HG03565 (cell line): ENCODE data around the gene FAM98B.
"Not testable (repeated sequence)": the region's sequence is repeated elsewhere in the genome, so short reads cannot be mapped to it uniquely, and the experiment has no call there.

ENCODE experiments used
- ATAC-seq: cut with Tn5 transposase; IDR thresholded peaks from one replicate; pipeline ENCODE4 v1.9.1; 2021; ENCODE audit warnings: mild to moderate bottlenecking, moderate library complexity; ENCODE audit not compliant: unreplicated experiment

The FAM98B gene

DNA sequence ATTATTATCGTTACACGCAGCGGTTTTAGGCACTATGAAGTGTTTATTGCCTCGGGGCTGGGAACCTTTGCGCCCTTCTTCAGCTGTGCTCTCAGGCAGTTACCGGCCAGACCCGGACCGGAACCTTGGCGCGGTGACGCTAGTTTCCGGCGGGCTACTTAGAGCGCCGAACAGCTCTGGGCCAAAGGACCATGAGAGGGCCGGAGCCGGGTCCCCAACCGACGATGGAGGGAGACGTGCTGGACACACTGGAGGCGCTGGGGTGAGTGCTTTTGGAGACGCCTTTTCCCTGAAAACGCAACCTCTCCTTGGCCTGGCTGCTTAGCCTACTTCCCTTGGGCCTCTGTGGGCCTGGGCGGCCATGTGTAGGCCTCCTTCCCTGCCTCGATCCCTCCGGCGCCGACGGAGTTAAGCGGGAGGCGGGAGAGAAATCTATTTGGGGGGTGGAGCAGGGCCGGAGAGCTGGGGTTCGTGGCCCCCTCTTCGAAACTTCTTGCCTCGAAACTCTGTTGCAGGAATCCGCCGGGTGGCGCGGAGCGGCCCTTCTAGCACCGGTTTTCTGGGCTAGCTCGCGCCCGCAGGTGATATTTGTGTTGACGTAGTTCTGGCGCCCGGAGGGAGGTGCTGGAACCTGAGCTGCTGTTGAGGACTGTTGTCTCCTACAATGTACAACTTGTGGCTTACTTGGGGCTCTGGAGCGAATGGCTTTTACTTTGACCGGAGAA, at the start of gene FAM98B:
Gene FAM98B (plus strand): TSS at position 157 of the 725 bp plus-strand sequence. CDS start 35 bp downstream, at position 192.
- peak; percentile 83 for ATAC-seq

- ATAC-seq, result no peak
These were observed 47.5 kb upstream of the FAM98B start for GRCh38 chr15:38406436-38406835.

- ATAC-seq, result no peak
These were observed 45.4 kb upstream of the FAM98B start for GRCh38 chr15:38408576-38408975.

DNA sequence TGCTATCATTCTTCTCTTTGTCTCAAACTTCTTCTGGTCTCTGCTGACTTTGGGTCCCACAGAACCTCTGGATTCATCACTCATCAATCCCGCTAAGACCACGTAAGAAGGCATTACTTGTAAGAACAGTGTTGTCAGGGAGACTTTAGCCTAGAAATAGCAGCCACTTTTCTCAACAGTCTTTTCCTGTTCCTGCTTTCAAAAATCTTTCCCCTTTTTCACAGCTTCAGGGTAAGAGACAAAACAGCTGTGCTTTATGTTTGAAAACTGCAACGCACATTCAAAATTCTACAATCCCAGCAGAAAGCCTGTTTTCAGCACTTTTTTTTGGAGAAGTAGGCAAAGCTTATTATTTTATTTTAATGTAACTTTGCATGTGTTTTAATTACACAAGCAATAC, 42.0 kb upstream of the FAM98B start:
- ATAC-seq, result no peak

GRCh38 chr15:38412466-38412865, 41.5 kb upstream of the FAM98B start:
- ATAC-seq, result no peak

GRCh38 chr15:38414357-38414756, 39.6 kb upstream of the FAM98B start:
- no peak for ATAC-seq

DNA sequence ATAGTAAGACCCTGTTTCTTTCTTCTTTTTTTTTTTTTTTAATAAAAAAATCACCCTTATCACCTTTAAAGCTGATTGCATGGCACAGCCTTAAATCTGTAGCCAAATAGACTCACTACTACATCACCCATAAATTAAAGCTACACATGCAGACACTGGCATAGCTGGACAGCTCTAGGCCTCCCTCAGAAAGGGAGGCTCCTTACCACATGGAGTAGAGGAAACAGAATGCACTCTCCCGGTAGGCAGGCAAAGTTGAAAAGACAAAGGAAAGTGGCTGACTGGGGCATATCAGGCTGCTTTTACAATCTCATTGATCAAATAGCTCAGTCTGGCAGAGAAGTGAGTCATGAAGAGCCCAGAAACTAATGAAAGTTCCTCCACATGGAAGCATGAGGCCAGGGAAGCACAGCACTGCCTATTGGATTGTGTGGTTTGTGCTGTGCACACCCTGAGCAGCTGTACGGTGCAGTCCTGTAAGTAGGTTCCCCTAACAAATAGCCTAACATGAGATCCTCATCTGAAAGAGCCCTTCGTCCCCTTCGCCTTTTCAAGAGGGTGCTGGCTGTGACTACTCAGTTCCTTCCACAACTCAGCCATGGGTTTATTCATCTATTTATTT, 32.7 kb upstream of the FAM98B start:
- ATAC-seq, result no peak

- peak; percentile 63 for ATAC-seq
These were observed 29.8 kb upstream of the FAM98B start for GRCh38 chr15:38424101-38424552.

DNA sequence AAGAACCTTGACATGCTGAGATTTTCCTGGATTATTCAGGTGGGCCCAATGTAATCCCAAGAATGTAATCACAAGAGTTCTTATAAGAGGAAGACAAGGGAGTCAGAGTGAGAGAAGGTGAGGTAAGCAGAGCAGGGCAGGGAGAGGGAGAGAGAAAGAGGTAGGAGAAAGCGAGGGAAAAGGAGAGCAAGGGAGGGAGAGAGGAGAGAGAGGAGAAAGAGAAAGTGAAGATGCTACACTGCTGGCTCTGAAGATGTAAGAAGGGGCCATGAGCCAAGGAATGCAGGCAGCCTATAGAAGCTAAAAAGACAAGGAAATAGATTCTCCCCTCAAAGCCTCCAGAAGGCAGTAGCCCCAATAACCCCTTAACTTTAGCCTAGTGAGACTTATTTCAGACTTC, 28.7 kb upstream of the FAM98B start:
- no peak for ATAC-seq

- no peak for ATAC-seq
These were observed 26.5 kb upstream of the FAM98B start for GRCh38 chr15:38427380-38427779.

GRCh38 chr15:38430106-38430760, 23.7 kb upstream of the FAM98B start:
- ATAC-seq, result no peak

DNA sequence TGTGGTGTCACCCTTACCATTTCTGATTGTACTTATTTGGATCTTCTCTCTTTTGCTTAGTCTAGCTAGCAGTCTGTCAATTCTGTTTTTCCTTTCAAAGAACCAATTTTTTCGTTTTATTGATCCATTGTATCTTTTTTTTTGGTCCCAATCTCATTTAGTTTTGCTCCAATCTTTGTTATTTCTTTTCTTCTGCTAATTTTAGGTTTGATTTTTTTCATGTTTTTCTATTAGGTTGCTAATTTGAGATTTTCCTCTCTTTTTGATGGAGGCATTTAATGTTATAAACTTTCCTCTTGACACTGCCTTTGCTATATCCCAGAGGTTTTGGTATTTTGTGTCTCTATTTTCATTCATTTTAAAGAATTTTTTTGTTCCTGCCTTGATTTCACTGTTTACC, 16.9 kb upstream of the FAM98B start:
- ATAC-seq, result no peak

DNA sequence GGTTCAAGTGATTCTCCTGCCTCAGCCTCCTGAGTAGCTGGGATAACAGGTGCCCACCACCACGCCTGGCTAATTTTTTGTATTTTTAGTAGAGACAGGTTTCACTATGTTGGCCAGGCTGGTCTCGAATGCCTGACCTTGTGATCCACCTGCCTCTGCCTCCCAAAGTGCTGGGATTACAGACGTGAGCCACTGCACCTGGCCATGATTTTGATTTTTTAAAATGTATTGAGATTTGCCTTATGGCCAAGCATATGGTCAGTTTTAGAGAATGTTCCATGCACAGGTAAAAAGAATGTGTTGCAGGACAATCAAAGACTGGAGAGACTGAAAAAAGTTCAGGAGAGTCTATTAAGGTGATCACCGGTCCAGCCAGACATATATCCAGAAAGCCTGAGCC, 16.3 kb upstream of the FAM98B start:
- not testable (repeated sequence) for ATAC-seq

DNA sequence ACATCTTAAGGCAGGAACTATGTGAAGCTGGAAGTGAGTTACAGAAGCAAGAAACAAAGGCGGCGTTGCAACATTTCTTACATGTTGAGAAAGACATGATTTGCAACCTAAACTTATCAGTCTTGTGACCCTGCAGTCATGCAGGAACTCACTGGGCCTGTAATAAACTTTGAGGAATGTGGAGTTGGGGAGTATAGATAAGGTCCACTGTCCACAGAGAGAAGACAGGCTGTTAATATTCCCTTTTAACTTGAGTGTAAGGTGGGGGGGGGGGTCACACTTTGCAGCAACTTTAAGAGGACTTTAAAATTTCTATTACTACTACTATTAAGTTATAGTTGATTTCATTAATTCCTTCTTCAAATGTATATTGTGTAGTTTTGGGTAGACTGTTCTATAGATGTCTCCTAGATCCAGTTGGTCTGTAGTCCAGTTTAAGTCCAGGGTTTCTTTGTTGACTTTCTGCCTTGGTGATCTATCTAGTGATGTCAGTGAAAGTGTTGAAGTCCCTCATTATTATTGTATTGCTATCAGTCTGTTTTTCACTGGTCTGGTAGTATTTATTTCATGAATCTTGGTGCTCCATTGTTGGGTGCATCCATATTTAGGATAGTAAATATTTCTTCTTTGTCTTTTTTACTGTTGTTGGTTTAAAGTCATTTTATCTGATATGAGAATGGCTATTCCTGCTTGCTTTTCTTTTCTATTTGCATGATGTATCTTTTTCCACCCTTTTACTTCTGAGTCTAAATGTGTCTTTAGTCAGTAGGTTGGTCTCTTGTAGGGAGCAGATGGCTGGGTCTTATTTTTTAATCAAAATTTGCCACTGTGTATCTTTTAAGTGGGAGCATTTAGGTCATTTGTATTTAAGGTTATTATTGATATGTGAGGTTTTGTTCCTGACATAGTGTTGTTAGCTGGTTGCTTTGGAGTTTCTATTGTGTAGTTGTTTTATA, 15.6 kb upstream of the FAM98B start:
- ATAC-seq, result no peak

DNA sequence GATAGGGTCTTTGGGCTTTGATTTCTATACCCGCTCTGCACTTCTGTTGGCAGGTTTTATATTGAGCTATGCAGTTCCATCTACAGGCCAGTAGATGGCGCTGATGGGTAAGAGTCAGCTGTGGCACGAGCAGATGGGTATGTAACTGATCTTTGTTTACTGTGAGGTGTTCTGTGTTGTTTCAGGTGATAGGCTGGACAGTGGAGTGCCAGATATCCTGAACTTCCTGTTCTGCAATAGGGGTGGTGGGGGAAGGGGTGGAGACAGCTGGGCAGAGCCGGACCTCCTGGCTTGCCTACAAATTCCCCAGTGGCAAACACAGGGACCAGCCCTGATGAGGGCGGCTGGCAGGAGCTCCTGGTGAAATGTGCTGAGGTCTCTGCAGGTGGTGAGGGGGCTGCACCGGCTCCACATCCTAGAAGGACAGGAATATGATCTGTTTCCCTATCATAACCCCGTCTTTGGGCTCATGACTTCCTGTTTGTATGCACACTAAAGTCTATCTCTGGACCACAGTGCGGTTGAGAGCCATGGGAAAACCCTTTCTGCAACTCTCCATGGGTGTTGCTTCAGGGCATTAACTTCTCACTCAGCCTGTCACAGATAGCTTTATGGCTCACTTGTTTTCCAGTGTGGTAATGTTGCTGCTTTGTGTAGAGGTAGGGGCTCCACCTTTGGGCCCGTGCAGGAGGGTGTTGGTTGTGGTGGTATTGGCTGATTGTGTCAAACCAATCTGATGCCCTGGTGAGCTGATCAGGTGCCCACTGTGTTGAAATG, 13.4 kb upstream of the FAM98B start:
- ATAC-seq, result peak; percentile 67

DNA sequence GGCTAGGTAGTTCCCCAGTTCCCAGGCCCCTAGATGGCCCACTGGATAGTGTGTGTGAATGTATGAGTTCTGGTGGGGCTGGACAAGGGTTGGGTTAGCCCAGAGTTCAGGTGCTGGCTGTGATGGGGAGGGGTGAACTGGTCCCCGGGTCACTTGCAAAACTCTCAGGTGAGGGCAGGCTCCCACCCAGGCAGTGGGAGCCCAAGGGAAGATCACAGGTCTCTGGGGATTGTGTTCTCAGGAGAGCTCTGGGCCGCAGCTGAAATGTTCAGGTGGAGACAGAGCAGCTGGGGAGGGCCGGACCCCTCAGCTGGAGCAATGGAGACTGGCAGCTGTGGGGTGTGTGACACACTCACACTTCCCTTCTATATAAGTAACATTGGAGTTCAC, 12.8 kb upstream of the FAM98B start:
- ATAC-seq, result no peak

GRCh38 chr15:38454696-38455090, 766 bp downstream of the FAM98B start:
- peak; percentile 7 for ATAC-seq

DNA sequence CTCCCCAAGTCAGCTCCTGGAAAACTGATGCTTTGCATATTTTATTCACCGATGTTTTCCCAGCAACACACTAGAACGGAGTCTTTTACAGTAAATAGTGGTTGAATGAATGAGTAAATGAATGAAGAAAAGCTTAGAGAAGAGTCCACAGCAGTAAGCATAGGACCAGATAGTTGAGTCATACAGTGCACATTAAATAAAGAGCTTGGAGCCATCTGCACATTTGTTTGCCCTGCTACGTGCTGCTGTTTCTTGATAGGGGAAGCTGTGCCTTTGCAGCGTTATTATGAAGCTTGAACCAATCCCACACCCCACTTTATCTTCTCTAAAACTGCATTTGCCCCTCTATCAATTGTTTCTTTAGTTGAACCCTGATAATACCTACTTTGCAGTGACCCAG, 1.2 kb downstream of the FAM98B start:
- no peak for ATAC-seq

DNA sequence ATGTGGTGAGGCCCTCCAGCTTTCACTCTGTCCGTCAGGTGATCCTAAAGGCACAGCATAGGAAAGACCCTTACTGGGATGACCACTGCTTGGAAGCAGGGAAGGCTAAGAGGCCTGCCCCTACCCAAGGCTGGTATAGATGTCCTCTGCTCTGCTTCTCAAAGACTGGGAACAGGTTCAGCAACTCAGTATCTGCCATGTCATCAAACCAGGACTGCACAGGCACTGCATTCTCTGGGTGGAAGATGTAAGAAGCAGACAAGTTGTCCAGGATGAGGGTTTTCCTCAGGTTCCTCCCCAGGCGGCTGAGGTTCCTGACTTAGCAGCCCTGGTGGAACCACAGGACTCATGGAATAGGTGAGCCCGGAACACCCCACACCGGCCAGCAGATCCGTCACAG, 4.7 kb downstream of the FAM98B start:
- no peak for ATAC-seq

DNA sequence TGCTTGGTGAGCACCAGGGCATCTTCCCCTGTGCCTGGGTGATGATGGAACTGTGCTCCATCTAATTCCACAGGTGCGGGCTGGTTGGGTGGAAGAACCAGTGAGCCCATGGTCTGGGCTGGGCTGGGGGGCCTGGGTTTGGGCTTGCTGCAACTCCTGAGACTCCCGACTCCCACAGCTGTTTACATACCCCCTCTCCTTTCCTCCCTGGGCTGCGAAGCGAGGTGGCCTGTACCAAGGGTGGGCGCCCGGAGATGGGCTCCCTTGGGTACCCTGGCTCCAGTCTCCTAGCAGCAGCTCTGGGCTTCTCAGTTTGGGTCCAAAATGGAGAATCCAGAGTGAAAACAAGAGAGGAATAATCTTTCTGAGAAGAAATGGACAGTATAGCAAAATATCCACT, 5.6 kb downstream of the FAM98B start:
- no peak for ATAC-seq
